ENCODE results near the gene ZBTB8B.
"Not testable (repeated sequence)": the region's sequence is repeated elsewhere in the genome, so short reads cannot be mapped to it uniquely, and the experiment has no call there.

Gene ZBTB8B

GRCh38 chr1:32464716-32465577 is at the start of gene ZBTB8B:
Gene ZBTB8B (plus strand): TSS chr1:32465072. CDS start chr1:32470625, 5,553 bp downstream.
- no peak for DNase-seq

- DNase-seq, result no peak
Measured at GRCh38 chr1:32421775-32422174, 43.1 kb upstream of the ZBTB8B start.

GRCh38 chr1:32426489-32427255 is 38.2 kb upstream of the ZBTB8B start:
- no peak for DNase-seq

- DNase-seq, result no peak
Measured at GRCh38 chr1:32427264-32427963, 37.5 kb upstream of the ZBTB8B start.

GRCh38 chr1:32431736-32432400 is 33.0 kb upstream of the ZBTB8B start:
- DNase-seq, result no peak

GRCh38 chr1:32438136-32438535 is 26.7 kb upstream of the ZBTB8B start:
- no peak for DNase-seq

GRCh38 chr1:32438777-32439176 is 26.1 kb upstream of the ZBTB8B start:
- DNase-seq, result not testable (repeated sequence)

- DNase-seq, result not testable (repeated sequence)
Measured at GRCh38 chr1:32441467-32441866, 23.4 kb upstream of the ZBTB8B start.

- no peak for DNase-seq
Measured at GRCh38 chr1:32447469-32448185, 17.2 kb upstream of the ZBTB8B start.

GRCh38 chr1:32448186-32448772 is 16.6 kb upstream of the ZBTB8B start:
- not testable (repeated sequence) for DNase-seq

GRCh38 chr1:32448773-32449456 is 16.0 kb upstream of the ZBTB8B start:
- no peak for DNase-seq

- DNase-seq, result not testable (repeated sequence)
Measured at GRCh38 chr1:32449457-32449831, 15.4 kb upstream of the ZBTB8B start.

GRCh38 chr1:32454726-32455125 is 10.1 kb upstream of the ZBTB8B start:
- no peak for DNase-seq

- no peak for DNase-seq
Measured at GRCh38 chr1:32455958-32456357, 8.9 kb upstream of the ZBTB8B start.

GRCh38 chr1:32458798-32459197 is 6.1 kb upstream of the ZBTB8B start:
- DNase-seq, result not testable (repeated sequence)

GRCh38 chr1:32462977-32463376 is 1.9 kb upstream of the ZBTB8B start:
- DNase-seq, result not testable (repeated sequence)

GRCh38 chr1:32464191-32464715 is 619 bp upstream of the ZBTB8B start:
- DNase-seq, result no peak

- DNase-seq, result peak; percentile 51
Measured at GRCh38 chr1:32465578-32465933, 684 bp downstream of the ZBTB8B start.

- no peak for DNase-seq
Measured at GRCh38 chr1:32466761-32467160, 1.9 kb downstream of the ZBTB8B start.

- no peak for DNase-seq
Measured at GRCh38 chr1:32468791-32469190, 3.9 kb downstream of the ZBTB8B start.

- no peak for DNase-seq
Measured at GRCh38 chr1:32470431-32470830, 5.6 kb downstream of the ZBTB8B start.
